RWPE1 (cell line): ENCODE data around the gene OR2F1.

Experiments used
- CTCF ChIA-PET: fragments of 350-600 bp; sonication (Branson Sonifier 250); formaldehyde crosslinking; extraction: SDS; loops from one replicate; lab custom pipeline; 2021; lab: Yijun Ruan, JAX
- POLR2A ChIA-PET: fragments of 400-600 bp; formaldehyde crosslinking; extraction: SDS; loops from one replicate; lab custom pipeline; 2020; ENCODE audit warnings: antibody characterized with exemption; ENCODE audit not compliant: low non-redundant PET; lab: Yijun Ruan, JAX
- DNase-seq: peaks from one replicate; pipeline ENCODE4 v3.0.0; 2012; ENCODE audit warnings: low spot score
- H3K27ac ChIP-seq: fragments of 450-650 bp; 2 replicates; pipeline ENCODE4 v1.5.1; 2017
- CTCF ChIP-seq: fragments of 450-650 bp; conservative IDR thresholded peaks from 2 replicates; pipeline ENCODE4 v1.5.1; 2017; ENCODE audit warnings: low read depth, mild to moderate bottlenecking

Gene OR2F1

GRCh38 chr7:143934526-143935325 is 19.9 kb upstream of the OR2F1 start, which contains the start of gene OR2F2:
OR2F2 (plus strand) TSS chr7:143935233; CDS start chr7:143935233, 0 bp downstream.
- POLR2A ChIA-PET: interaction anchor here (0.5 kb wide), 1 partner anchor 33 kb away, joined by 4 read pairs; the partner anchor contains the start of gene TCAF1
- no peak for DNase-seq
- no peak for TF ChIP-seq CTCF
- no peak within 1 kb of the TSS for H3K27ac ChIP-seq
- CTCF ChIA-PET: no interaction called here

- no peak for TF ChIP-seq CTCF
- ChIA-PET POLR2A (no interaction called here), CTCF (interaction anchor here (0.6 kb wide), 1 partner anchor 9 kb away, joined by 3 read pairs; no protein-coding TSS in a partner anchor)
- H3K27ac ChIP-seq: no peak overlapping the region
- DNase-seq: no peak
Measured at GRCh38 chr7:143936087-143937009, 18.3 kb upstream of the OR2F1 start.

- CTCF ChIA-PET: no interaction called here
- POLR2A ChIA-PET: no interaction called here
- H3K27ac ChIP-seq: no peak overlapping the region
- no peak for TF ChIP-seq CTCF
- DNase-seq: no peak
Measured at GRCh38 chr7:143938379-143939243, 16.0 kb upstream of the OR2F1 start.

- H3K27ac ChIP-seq: no peak overlapping the region
- ChIA-PET POLR2A (no interaction called here), CTCF (interaction anchor here (0.6 kb wide), 1 partner anchor 9 kb away, joined by 3 read pairs; no protein-coding TSS in a partner anchor)
- no peak for TF ChIP-seq CTCF
- no peak for DNase-seq
Measured at GRCh38 chr7:143945423-143945822, 9.2 kb upstream of the OR2F1 start.

GRCh38 chr7:143947111-143947510 is 7.5 kb upstream of the OR2F1 start:
- no peak for DNase-seq
- no peak for TF ChIP-seq CTCF
- no peak overlapping the region for H3K27ac ChIP-seq
- ChIA-PET CTCF (no interaction called here), POLR2A (no interaction called here)
